Activated CD4-positive, alpha-beta T cell treated with anti-CD3 and anti-CD28 coated beads, Interleukin-2, amount 50 U/mL, for 24 hours (primary cell): ENCODE measurements around the gene NXPH2.
"Not testable (repeated sequence)": the region's sequence is repeated elsewhere in the genome, so short reads cannot be mapped to it uniquely, and the experiment has no call there.

Experiments
- DNase-seq, 2 donors: peaks; one replicate each; pipeline ENCODE4 v3.0.0-alpha.2; 2020; ENCODE audit warnings: low read depth in 1 of 2, low spot score in 1 of 2

Gene NXPH2

GRCh38 chr2:138712212-138712979, 67.8 kb downstream of the NXPH2 start:
- DNase-seq = no peak

GRCh38 chr2:138711812-138712211, 68.4 kb downstream of the NXPH2 start:
- no peak for DNase-seq

GRCh38 chr2:138708682-138709241, 71.4 kb downstream of the NXPH2 start:
- DNase-seq = no peak

- no peak for DNase-seq
Observed at GRCh38 chr2:138707392-138708074, 72.7 kb downstream of the NXPH2 start.

GRCh38 chr2:138703242-138703641, 76.9 kb downstream of the NXPH2 start:
- no peak for DNase-seq

GRCh38 chr2:138700716-138701115, 79.5 kb downstream of the NXPH2 start:
- DNase-seq = no peak

GRCh38 chr2:138699421-138699820, 80.8 kb downstream of the NXPH2 start:
- no peak for DNase-seq

GRCh38 chr2:138698428-138698827, 81.8 kb downstream of the NXPH2 start:
- no peak for DNase-seq

GRCh38 chr2:138691667-138692066, 88.5 kb downstream of the NXPH2 start:
- no peak for DNase-seq

GRCh38 chr2:138689705-138690104, 90.5 kb downstream of the NXPH2 start:
- DNase-seq = no peak

- no peak for DNase-seq
Observed at GRCh38 chr2:138682163-138682562, 98.0 kb downstream of the NXPH2 start.

- no peak for DNase-seq
Observed at GRCh38 chr2:138677221-138677620, 103.0 kb downstream of the NXPH2 start.

- DNase-seq = no peak
Observed at GRCh38 chr2:138676619-138677021, 103.6 kb downstream of the NXPH2 start.

GRCh38 chr2:138671566-138671965, 108.6 kb downstream of the NXPH2 start:
- no peak for DNase-seq

GRCh38 chr2:138670734-138671133, 109.5 kb downstream of the NXPH2 start:
- DNase-seq = no peak

GRCh38 chr2:138665937-138666336, 114.3 kb downstream of the NXPH2 start:
- DNase-seq = no peak

- DNase-seq = no peak
Observed at GRCh38 chr2:138658187-138658894, 121.8 kb downstream of the NXPH2 start.

- no peak for DNase-seq
Observed at GRCh38 chr2:138654146-138654545, 126.0 kb downstream of the NXPH2 start.

- no peak for DNase-seq
Observed at GRCh38 chr2:138652378-138652777, 127.8 kb downstream of the NXPH2 start.

GRCh38 chr2:138649571-138649970, 130.6 kb downstream of the NXPH2 start:
- no peak for DNase-seq

GRCh38 chr2:138648606-138649005, 131.6 kb downstream of the NXPH2 start:
- no peak for DNase-seq

GRCh38 chr2:138644776-138645175, 135.4 kb downstream of the NXPH2 start:
- DNase-seq = not testable (repeated sequence)
